NCI-H2107 (cell line): ENCODE measurements around the gene ZNF619.

Experiments used
- DNase-seq: peaks from one replicate; lab custom pipeline; 2025; lab: John Stamatoyannopoulos, UW

The ZNF619 gene

GRCh38 chr3:40534283-40534682 is 57.4 kb downstream of the ZNF619 start:
- DNase-seq, result no peak
